C4-2B (cell line): ENCODE measurements around the gene DCHS2.

ENCODE experiments used
- ZFX ChIP-seq: fragments of 450-650 bp; IDR thresholded peaks from 2 replicates; pipeline ENCODE4 v1.6.1; 2017
- TF ChIP-seq, protein P1 (sequence below): fragments of 450-650 bp; conservative IDR thresholded peaks from 2 replicates; pipeline ENCODE4 v1.5.1; 2017; ENCODE audit warnings: mild to moderate bottlenecking

DNA sequence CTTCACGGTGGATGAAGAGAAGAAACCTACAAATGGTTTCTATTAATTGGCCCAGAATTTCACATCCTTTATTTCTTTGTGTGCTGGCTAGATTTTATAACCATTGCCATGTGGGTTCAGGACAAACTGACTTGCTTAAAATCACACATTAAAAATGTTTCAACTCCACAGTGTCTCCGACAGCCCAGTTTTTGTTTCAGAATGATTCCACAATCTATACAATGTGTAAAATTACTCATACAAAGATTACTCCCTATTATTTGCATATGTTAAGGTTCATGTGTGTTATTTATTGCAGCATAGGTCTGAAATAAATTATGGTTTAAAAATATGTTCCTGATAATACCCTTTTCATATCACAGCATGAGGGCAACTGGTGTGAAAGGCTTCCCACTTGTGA, 20.6 kb downstream of the DCHS2 start:
- TF ChIP-seq, protein P1, sequence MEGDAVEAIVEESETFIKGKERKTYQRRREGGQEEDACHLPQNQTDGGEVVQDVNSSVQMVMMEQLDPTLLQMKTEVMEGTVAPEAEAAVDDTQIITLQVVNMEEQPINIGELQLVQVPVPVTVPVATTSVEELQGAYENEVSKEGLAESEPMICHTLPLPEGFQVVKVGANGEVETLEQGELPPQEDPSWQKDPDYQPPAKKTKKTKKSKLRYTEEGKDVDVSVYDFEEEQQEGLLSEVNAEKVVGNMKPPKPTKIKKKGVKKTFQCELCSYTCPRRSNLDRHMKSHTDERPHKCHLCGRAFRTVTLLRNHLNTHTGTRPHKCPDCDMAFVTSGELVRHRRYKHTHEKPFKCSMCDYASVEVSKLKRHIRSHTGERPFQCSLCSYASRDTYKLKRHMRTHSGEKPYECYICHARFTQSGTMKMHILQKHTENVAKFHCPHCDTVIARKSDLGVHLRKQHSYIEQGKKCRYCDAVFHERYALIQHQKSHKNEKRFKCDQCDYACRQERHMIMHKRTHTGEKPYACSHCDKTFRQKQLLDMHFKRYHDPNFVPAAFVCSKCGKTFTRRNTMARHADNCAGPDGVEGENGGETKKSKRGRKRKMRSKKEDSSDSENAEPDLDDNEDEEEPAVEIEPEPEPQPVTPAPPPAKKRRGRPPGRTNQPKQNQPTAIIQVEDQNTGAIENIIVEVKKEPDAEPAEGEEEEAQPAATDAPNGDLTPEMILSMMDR: no peak
- no peak for TF ChIP-seq ZFX
